ENCODE results near the gene SLC10A7.

The SLC10A7 gene

DNA sequence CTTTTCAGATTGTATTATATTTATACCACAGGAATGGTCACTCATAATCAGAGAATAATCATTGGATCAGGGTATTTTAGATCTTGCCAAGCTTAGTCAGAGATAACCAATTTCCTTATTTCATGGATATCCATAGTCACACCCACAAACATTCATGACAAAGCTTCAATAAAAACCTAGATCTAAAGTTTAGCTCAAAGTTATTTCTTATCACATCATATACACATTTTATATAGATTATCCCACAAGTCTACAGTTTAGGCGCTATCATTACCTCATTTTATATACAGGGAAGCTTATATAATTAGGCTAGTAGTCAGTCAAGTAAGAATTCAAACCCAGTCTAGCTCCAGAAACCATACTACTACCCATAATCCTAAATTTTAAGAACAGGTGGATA is 82.3 kb downstream of the SLC10A7 start:
- Histone ChIP-seq H3K9ac (ENCODE audit: low read length) (no peak overlapping the region), H3K27me3 (ENCODE audit: insufficient read depth, low read length) (no peaks in the 10 kb centered on the region), H2AFZ (ENCODE audit: low read length) (no peak overlapping the region), H3K4me1 (ENCODE audit: insufficient read depth, low read length, severe bottlenecking) (no peaks in the 10 kb centered on the region), H3K79me2 (ENCODE audit: insufficient read depth, low read length) (no peaks in the 10 kb centered on the region), H3K36me3 (ENCODE audit: insufficient read depth, low read length) (no peaks in the 10 kb centered on the region), H3K4me2 (ENCODE audit: low read length) (no peak overlapping the region), H3K27ac (ENCODE audit: low read depth, low read length, poor library complexity, severe bottlenecking) (no peak overlapping the region), H3K4me3 (ENCODE audit: low read depth, low read length, poor library complexity, severe bottlenecking) (no peak overlapping the region), H3K9me2 (ENCODE audit: low read depth, low read length) (no peaks in the 10 kb centered on the region), H3K9me3 (ENCODE audit: low read length) (no peaks in the 10 kb centered on the region), H4K20me1 (ENCODE audit: insufficient read depth, low read length) (no peaks in the 10 kb centered on the region), H3F3A (ENCODE audit: insufficient read depth, low read length) (no peaks in the 10 kb centered on the region)
- TF ChIP-seq EZH2 (IDR thresholded peaks at IDR 0.05; ENCODE audit: borderline replicate concordance, low read length), result no peak
- TF ChIP-seq, protein P1, sequence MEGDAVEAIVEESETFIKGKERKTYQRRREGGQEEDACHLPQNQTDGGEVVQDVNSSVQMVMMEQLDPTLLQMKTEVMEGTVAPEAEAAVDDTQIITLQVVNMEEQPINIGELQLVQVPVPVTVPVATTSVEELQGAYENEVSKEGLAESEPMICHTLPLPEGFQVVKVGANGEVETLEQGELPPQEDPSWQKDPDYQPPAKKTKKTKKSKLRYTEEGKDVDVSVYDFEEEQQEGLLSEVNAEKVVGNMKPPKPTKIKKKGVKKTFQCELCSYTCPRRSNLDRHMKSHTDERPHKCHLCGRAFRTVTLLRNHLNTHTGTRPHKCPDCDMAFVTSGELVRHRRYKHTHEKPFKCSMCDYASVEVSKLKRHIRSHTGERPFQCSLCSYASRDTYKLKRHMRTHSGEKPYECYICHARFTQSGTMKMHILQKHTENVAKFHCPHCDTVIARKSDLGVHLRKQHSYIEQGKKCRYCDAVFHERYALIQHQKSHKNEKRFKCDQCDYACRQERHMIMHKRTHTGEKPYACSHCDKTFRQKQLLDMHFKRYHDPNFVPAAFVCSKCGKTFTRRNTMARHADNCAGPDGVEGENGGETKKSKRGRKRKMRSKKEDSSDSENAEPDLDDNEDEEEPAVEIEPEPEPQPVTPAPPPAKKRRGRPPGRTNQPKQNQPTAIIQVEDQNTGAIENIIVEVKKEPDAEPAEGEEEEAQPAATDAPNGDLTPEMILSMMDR (IDR thresholded peaks at IDR 0.05; ENCODE audit: low read length), result no peak

DNA sequence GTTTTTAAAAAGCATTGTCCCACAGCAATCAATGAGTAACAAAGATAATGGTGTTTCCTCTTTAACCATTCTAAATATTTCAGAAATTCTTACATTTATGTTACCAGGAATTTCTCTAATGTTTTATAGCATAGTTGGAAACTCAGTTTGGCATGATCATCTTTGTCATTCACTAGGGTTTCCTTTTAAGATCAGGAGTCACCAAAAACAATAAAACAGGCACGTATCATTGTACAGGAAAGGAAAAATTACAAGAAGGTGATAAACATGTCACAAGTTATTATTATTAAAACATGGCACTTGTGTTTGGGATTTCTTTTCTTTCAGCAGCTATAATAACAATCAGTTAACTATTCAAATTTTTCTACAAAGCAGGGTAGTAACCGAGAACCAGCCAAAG is 84.0 kb downstream of the SLC10A7 start:
- H3K4me3 ChIP-seq (ENCODE audit: low read depth, low read length, poor library complexity, severe bottlenecking), result no peak overlapping the region
- no peaks in the 10 kb centered on the region for H3K79me2 ChIP-seq (ENCODE audit: insufficient read depth, low read length)
- no peaks in the 10 kb centered on the region for H3K36me3 ChIP-seq (ENCODE audit: insufficient read depth, low read length)
- no peak overlapping the region for H3K27ac ChIP-seq (ENCODE audit: low read depth, low read length, poor library complexity, severe bottlenecking)
- H3F3A ChIP-seq (ENCODE audit: insufficient read depth, low read length), result no peaks in the 10 kb centered on the region
- H3K27me3 ChIP-seq (ENCODE audit: insufficient read depth, low read length), result no peaks in the 10 kb centered on the region
- no peaks in the 10 kb centered on the region for H3K4me1 ChIP-seq (ENCODE audit: insufficient read depth, low read length, severe bottlenecking)
- H4K20me1 ChIP-seq (ENCODE audit: insufficient read depth, low read length), result no peaks in the 10 kb centered on the region
- H3K4me2 ChIP-seq (ENCODE audit: low read length), result no peak overlapping the region
- TF ChIP-seq, protein P1 (IDR thresholded peaks at IDR 0.05; ENCODE audit: low read length), result no peak
- no peak for TF ChIP-seq EZH2 (IDR thresholded peaks at IDR 0.05; ENCODE audit: borderline replicate concordance, low read length)
- no peaks in the 10 kb centered on the region for H3K9me3 ChIP-seq (ENCODE audit: low read length)
- no peak overlapping the region for H3K9ac ChIP-seq (ENCODE audit: low read length)
- no peak overlapping the region for H2AFZ ChIP-seq (ENCODE audit: low read length)
- H3K9me2 ChIP-seq (ENCODE audit: low read depth, low read length), result no peaks in the 10 kb centered on the region

DNA sequence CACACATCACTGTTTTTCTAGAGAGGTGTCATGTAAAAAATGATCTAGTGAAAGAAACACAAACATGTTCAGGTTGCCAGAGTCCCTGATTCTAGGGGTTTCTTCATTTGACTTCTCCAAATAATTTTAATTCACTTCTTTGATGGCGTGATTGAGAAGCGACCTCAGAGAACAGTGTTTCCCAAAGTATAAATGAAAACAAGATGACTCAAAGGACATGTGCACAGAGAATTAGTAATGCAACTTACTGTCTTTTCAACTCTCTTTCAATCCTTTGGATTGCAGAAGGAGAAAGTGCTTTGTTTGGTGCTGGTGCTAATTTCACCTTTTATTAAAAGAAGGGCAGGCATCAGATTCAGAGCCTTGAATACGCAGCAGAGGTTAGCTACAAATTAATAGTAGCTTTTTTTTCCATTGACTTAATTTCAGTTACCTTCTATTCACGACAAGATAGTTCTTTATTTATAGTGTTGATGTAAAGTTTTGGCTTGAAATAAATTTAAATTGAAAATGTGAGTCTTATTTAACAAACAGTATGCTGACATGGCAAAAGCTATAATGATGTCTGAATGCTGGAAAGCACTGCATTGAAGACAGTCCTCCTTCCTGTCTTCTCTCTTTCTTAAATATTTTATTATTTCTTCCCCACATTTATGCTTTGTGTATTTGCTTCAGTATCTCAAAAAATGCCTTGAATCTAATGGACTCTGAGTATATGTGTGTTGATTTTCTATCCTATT is 85.1 kb downstream of the SLC10A7 start:
- Histone ChIP-seq H3K9me2 (ENCODE audit: low read depth, low read length) (no peaks in the 10 kb centered on the region), H3K9me3 (ENCODE audit: low read length) (no peaks in the 10 kb centered on the region), H3K27me3 (ENCODE audit: insufficient read depth, low read length) (no peaks in the 10 kb centered on the region), H3K4me1 (ENCODE audit: insufficient read depth, low read length, severe bottlenecking) (no peaks in the 10 kb centered on the region), H3K27ac (ENCODE audit: low read depth, low read length, poor library complexity, severe bottlenecking) (no peak overlapping the region), H3F3A (ENCODE audit: insufficient read depth, low read length) (no peaks in the 10 kb centered on the region), H2AFZ (ENCODE audit: low read length) (no peak overlapping the region), H4K20me1 (ENCODE audit: insufficient read depth, low read length) (no peaks in the 10 kb centered on the region), H3K79me2 (ENCODE audit: insufficient read depth, low read length) (no peaks in the 10 kb centered on the region), H3K4me2 (ENCODE audit: low read length) (no peak overlapping the region), H3K36me3 (ENCODE audit: insufficient read depth, low read length) (no peaks in the 10 kb centered on the region), H3K4me3 (ENCODE audit: low read depth, low read length, poor library complexity, severe bottlenecking) (no peak overlapping the region), H3K9ac (ENCODE audit: low read length) (no peak overlapping the region)
- TF ChIP-seq EZH2 (IDR thresholded peaks at IDR 0.05; ENCODE audit: borderline replicate concordance, low read length), result no peak
- TF ChIP-seq, protein P1 (IDR thresholded peaks at IDR 0.05; ENCODE audit: low read length), result no peak

All from OCI-LY1 (cell line).